ENCODE results near the gene IFI44L.

- TF ChIP-seq CTCF (IDR thresholded peaks at IDR 0.05) = no peak
- no peak for TF ChIP-seq EP300 (IDR thresholded peaks at IDR 0.05; ENCODE audit: low read depth)
- no peak for TF ChIP-seq POLR2A (IDR thresholded peaks at IDR 0.05)
Measured at GRCh38 chr1:78619446-78619802, 824 bp upstream of the IFI44L start.
